Activated gamma-delta T cell treated with anti-CD3 and anti-CD28 coated beads, Interleukin-2, amount 50 U/mL, for 16 hours (primary cell): ENCODE results near the gene SNCB.
A peak's percentile ranks its signal among the peaks of the same experiment; 100 is the strongest.

ENCODE experiments used
- DNase-seq: peaks from one replicate; pipeline ENCODE4 v3.0.0-alpha.2; 2020; ENCODE audit warnings: low read depth

Gene SNCB

DNA sequence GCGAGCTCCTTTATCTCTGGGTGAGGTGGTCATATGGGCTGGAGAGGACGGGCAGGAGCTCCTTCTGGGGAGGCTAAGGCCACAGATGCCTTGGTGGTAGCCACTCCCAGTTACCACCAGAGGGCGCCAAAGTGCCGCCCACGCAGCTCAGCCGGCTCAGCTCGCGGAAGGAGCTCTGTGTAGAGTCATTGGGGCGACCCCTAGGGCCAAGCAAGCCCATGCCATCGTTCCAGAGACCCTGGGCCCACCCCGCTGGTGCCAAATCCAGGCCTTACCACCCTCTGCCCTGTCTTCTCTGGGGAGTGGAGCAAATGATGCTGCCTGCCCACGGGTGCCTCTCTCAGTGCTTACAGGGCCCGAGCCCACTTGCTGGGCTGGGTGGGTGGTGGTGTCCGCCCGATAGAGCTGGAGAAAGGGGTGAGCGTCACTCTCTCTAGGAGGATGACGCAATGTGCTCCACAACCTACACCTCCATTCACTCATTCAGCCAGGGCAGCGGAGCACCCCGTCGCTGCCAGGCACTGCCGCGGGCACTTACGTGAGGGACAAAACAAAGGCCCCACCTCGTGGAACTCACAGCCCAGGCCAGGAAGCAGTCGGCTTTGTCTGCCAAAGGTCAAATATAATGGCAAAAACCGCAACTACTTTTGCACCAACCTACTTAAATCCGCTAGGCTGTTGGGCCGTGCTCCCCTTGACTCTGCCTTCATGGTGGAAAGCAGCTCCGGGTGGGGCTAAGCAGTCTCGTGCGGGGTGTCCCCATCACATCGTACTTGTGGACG, 30.7 kb upstream of the SNCB start:
- DNase-seq: peak; percentile 60

DNA sequence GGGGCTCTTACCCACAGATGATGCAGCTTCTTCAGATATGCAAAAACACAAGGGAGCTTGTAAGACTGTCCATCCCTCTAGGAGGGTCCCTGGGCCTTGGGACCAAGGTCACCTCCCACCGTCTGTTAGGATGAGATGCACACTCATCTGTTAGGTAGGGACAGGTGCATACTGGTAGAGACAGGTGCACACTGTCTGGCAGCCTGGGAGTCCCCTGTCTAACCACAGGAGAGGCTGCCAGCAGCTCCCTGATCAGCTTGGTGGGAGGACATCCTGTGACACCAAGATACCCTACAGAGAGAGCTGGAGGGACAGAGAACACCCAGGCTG, 30.2 kb upstream of the SNCB start:
- DNase-seq: no peak

DNA sequence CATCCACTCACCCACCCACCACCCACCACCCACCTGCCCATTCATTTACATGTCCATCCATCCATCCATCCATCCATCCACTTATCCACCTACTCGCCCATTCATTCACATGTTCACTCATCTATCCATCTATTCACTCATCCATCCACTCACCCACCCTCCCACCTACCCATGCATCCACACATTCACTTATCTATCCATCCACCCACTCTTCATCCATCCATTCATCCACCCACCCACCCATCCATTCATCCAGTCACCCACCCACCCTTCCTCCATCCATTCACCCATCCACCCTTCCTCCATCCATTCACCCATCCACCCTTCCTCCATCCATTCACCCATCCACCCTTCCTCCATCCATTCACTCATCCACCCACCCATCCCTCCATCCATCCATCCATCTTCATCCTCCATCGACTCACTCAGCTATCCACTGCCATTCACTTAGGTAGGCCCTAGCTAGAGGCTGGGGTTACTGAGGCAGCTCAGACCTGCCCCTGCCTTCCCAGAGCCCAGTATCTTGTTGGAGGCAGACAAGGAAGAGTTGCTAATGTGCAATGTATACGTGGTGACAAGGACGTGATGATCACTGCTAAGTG, 29.6 kb upstream of the SNCB start:
- DNase-seq: no peak

DNA sequence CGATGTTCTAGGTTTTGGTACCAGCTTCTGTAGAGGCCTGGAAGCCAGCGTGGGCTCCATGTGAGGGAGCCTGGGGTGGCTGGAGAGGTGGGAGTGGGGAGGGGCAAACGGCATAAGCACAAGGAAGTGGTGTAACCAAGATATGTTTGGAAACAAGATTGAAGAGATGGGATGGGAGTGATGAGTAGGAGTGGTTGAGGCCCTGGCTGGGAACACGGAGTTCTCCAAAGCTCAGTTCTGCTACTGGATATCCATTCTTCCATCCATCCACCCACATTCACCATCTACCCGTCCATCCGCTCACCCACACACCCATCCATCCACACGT, 29.1 kb upstream of the SNCB start:
- no peak for DNase-seq

DNA sequence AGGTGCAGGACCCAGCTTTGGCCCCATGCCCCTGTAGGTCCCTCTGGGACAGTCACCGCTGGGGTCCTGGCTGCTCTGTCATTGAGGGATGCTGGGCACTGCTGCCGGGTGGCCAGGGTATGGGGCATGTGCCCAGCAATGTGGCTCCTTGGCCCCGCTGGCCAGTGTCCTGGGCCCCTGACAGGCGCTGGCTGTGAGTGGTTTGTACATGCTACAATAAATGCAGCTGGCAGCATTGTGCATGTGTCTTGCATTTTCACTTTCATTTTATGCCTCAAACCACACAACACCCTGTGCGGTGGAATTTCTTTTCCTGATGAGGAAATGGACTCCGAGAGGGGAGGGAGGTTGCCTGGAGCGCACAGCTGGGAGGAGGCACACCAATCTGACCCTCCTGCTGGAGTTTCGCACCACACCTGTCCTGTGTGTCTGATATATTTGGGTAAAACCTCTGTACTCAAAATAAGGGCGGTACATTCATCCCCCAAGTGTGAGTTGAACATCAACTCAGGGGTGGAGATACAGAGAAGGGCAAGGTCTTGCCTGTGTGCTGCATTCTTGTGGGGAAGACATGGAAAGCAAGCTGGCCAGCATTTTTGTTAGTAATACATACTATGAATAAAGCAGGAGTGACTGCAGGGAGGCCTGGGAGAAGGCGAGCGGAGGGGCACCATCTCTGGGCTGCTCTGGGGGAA, 28.6 kb upstream of the SNCB start:
- DNase-seq: no peak

DNA sequence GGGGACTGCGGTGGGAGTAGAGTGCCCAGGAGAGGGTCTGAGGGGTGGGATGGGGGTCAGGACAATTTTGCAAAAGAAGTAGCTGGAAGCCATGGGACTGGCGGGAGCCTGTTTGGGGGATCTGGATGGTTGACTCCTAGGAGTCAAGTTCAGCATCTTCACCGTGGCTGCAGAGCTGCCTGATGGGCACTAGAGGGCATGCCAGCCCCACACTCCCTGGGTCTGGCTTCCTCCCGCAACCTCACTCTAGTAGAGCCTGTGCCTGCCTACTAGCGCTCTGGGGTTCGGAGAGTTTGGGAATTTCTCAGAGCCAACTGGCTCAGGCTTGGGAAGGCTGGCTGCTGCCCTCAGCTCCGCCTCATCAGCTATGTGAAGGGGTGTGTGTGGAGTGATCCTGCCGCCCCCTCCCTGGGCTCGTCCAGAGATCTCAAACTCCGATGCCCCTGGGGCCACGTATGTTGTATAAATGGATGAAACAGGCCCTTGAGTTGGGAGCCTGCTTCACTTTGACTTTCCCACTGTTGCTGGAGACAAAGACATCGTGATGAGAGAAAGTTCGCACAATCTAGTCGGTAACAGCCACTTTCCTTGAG, 27.8 kb upstream of the SNCB start:
- peak; percentile 46 for DNase-seq

DNA sequence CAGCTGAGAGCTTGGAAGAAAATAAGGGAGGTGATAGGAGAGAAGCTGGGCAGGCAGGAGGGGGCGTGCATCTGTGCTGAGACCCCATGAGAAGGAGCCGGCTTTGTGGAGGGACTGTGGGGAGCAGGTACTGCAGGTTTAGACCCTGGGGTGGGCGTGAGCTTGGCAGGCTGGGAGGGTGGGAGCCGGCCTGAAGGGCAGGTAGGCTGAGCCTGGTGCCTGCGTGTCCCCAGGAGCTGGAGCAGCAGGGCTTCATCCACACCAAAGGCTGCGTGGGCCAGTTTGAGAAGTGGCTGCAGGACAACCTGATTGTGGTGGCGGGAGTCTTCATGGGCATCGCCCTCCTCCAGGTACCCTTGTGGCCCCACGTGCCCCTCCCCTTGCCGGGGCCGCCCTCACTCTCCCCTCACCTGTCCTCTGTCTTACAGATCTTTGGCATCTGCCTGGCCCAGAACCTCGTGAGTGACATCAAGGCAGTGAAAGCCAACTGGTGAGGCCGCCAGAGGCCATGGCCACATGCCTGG, 26.2 kb upstream of the SNCB start:
- DNase-seq: no peak

DNA sequence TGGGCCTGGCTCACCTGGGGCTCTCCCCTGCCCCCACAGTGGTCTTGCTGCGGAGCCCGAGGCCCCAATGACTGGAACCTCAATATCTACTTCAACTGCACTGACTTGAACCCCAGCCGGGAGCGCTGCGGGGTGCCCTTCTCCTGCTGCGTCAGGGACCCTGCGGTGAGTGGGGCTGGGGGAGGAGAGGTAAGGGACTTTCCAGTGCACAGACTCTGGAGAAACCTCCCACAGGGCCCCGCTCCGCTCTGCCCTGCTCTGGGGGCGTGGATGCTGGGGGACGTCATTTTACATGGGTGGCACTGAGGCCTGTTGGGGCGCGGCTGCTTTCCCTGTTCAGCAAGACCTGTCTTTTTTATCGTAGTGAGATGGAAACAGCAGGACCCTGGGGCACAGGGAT, 24.5 kb upstream of the SNCB start:
- no peak for DNase-seq

DNA sequence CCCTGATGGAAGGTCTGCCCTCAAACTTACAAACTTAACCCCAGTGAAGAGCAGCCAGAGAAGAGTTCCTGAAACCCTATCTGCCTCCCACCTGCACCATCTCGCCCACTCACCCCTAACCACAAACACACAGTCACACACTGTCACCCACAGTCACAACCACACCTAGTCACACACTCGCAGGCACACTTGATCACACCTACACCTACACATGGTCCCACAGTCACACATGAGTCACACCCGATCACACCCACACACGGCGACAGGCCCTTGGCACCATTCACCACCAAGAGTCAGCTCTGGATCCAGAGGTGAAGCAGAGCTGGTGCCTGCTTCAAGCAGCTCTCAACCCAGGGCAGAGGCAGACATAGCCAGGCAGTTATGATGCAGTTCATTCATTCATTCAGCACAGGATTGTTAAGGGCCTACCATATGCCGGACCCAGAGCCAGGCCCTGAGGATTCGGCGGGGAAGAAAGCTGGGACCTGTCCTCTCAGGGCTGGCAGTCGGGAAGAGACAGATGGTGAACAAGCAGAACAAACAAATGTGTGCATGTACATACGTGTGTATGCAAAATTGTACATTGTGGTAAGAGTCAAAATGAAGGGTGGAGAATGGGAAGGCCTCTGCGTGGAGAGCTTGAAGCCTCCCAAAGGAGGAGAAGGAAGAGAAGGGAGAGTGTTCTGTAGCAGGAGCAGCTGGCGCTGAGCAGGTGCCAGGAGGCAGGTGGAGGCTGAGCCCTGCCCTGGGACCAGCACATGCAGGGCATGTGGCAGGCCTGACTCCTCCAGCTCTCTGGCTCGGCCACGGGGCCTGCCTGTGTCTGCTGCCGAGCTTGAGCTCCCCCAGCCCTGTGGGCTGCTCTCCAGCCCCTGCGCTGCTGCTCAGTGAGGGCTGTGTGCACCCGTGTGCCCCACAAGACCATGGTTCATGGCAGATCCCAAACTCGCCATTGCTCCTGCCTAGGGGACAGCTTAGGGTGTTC, 23.4 kb upstream of the SNCB start:
- DNase-seq: peak; percentile 83

DNA sequence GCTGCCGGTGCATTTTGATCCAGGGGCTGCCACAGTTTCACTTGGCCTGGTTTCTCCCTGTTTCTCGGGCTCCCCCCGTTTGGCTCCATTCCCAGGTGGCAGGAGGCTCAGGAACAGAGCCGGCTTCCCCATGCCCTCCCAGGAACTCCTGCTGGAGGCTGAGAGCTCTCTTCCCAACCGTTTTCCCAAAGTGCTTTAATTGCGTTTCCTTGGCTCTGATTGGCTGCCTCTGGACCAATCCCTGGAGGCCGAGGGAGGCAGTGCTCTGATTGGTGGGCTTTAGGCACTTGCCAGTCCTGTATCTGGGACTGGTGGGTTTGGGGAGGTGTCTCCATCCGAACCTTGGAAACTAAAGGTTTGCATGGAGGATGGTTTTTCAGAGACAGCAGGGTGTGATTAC, 21.8 kb upstream of the SNCB start:
- no peak for DNase-seq

DNA sequence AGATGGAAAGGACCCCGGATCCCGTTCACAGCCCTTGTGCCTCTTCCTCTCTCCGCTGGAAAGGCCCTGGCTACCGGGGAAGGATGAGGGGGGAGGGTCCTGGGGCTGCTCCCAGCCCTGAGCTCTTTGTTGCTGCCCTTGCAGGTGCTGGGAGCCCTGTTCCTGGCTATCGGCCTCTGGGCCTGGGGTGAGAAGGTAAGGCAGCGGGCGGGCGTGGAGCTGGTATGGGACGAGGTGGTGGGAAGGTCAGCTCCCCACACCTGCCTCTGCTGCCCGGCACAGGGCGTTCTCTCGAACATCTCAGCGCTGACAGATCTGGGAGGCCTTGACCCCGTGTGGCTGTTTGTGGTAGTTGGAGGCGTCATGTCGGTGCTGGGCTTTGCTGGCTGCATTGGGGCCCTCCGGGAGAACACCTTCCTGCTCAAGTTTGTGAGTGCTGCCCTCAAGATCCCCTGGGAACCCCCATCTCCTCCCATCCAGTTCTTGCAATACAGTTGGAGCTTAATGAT, 21.2 kb upstream of the SNCB start:
- DNase-seq: no peak

DNA sequence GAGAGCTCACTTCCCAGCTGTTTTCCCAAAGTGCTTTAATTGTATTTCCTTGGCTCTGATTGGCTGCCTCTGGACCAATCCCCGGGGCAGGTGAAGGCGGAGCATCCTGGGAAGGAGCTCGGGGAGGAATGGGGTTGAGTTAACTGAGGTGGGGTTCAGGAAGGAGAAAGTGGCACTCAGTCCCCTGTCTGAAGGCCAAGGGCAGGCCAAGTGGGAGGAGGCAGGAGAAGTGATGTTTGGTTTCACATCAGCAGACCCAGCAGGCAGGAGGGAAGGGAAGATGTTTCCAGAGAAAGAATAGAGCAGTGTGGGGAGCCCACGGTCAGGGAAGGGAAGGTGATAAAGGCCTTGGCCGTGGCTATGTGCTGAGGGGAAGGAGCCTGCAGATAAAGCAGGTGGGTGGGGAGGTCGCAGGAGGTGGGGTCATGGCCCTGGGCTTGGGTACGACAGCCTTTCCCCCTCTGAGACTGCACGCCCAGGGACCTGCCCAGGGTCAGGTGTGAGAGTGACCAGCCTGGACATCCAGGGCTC, 20.1 kb upstream of the SNCB start:
- no peak for DNase-seq

DNA sequence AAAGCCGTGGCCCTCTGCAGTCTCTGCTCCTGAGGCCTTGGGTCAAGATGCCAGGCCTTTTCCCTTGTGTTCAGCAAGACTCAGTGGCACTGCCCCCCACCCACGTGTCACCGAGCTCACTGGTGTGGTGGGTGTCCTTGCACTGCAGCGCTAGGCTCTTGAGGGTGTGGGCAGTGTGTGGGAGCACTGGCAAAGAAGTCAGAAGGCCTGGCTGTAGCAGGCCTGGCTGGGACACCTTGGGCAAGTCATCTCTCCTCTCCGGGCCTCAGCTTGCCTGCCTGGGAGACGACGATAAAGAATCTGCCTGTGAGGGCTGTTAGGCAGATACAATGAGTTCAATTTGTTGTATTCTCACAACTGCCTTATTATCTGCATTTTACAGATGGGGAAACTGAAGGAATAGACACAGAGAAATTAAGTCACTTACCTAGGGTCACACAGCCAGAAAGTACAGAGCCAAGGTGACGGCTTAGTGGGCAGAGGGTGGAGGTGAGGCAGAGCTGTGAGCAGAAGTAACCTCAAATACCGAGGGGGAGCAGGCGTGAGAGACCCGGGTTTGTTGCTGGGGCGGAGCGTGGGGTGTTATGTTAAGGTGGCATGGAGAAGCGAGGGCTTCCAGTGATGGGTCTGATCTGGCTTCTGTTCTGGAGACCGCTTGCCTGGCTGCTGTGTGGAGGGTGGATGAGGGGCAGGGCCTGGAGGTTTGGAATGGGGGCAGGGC, 18.3 kb upstream of the SNCB start:
- DNase-seq: peak; percentile 43

DNA sequence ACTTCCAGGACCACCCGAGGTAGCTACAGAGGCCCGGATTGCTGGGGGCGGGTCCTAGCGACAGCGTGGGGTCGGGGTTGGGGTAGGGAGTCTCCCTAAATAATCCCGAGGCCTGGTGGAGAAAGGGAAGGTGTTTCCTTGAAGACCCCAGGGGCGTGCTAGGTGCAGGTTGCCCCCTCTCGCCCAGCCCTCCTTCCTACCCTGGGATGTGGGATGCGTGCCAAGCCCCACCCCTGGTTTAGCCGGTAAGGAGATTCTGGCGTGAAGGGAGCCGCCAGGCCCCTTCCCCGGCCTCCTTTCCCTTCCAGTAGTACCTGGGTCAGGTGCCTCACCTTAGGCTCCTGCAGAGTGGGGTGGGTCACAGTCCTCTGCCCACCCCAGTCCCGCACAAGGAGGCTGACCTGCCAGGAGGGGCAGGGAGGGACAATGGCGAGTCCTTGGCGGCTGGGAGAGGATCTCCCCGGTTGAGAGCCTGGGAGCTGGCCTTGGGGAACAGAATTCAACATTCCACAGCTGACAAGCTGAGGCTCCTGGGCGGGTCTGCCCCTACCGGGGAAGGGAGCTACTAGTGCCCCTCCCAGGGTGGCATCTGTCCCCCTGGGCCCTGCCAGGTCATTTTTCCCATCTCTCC, 17.6 kb upstream of the SNCB start:
- DNase-seq: no peak

DNA sequence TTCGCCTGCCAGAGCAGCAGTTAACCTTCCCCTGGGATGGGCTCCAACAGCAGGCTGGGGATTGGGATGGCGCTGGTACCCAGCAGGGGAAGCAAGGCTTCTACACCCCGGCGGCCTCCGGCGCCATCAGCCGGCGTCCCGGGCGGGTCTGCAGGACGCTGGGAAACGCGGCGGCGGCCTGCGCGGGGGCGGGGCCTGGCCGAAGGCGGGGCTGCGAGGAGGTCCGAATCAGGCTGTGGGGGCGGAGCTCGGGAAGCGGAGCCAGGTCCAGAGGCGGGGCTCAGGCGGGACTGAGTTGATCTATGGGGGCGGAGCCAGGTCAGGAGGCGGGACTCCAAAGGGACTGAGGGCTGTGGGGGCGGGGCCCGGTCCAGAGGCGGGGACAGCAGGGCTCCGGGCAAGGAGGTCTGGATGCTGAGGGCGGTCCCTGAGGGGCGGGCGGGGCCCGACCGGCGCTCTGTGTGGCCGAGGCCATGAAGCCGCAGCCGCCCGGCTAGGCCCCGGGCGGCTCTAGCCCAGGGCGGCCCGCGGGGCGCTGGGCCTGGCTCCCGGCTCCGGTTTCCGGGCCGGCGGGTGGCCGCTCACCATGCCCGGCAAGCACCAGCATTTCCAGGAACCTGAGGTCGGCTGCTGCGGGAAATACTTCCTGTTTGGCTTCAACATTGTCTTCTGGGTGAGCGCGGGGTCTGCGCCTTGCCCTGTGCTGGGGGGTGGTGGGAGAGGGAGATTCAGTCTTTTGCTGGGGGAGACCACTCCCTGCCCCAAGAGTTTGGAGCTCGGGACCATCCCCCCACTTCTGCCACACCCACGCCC, 16.9 kb upstream of the SNCB start, which contains the start of gene TSPAN17:
TSS of gene TSPAN17 (plus strand) at position 455 of the 813 bp plus-strand sequence. CDS start at position 587, 132 bp downstream.
- DNase-seq: peak; percentile 94

DNA sequence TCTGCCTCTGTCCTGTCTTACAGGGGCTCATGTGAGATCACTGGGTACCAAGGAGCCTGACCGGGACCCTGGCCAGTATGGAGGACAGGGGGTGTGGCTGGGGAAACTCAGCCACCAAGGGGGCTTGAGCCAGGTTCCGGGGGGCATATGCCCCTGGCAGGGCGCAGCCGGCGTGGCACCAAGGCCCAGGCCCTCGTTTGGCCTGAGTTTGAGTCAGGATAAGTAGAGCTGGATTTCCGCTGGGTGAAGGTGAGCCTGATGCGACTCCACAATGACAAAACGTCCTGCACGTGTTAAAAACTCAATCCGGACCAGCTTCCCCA, 16.3 kb upstream of the SNCB start:
- DNase-seq: no peak

DNA sequence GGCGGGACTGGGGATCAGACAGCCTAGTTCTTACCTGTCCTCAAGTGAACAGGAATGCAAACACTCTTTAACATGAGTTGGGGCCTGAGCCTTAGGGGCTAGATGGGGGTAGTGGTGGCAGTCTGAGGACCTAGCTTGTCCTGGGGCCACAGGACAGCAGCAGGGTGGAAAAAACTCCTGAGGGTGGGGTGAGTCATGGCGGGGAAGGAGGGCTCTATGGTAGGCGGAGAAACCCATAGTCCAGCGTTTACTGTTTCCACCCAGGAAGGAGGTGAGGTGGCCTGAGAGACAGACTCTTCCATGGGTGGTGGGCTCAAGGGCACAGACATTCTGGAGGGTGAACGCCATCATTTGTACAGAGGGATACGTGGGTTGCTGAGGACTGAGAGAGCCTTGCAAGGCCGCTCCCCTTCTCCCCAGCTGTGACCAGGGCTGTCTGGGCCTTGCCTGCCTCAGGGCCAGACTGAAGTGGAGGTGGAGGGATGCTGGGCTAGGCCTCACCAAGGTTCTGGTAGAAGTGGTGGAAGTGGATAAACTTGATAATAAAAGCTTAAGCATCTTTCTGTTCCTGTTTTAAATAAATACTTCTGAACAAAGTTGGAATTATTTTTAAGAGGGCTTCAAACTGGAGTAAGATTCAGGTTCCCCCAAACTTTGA, 15.8 kb upstream of the SNCB start:
- DNase-seq: no peak

DNA sequence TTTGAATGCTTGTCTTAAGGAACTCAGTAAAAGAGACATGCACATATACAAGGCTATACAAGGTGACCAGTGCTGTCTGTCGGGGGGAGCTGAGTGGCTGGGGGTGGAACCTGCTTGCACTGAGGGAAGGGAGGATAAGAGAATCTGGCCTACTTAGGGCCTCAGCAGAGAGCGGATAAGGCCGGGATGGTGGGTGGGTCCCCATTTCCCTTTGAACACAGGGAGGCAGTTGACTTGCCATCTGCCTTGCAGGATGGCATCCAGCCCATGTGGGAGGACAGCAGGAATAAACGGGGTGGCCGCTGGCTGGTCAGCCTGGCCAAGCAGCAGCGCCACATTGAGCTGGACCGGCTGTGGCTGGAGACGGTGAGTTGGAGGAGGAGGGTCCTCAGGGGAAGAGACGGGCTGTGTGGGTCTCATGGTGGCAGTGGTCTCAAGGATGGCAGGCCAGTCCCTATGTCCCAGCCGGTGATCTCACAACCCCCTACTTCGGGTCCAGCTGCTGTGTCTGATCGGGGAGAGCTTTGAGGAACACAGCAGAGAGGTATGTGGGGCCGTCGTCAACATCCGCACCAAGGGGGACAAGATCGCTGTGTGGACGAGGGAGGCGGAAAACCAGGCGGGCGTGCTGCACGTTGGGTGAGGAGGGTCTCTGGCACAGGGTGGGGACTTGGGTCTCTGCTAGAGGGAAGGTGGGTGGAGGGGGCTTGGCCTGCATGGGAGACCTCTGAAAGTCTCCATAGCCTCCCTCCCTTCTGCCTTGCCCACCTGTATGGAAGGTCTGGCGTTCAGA, 14.7 kb upstream of the SNCB start:
- DNase-seq: no peak
